Cerebellar nuclear complex (tissue), 1 donor: ENCODE measurements around the gene TAGAP.

ENCODE experiments used
- DNase-seq, 2 experiments: peaks; one replicate each; lab custom pipeline; 2025; lab: John Stamatoyannopoulos, UW

Gene TAGAP

GRCh38 chr6:159071843-159072769, 27.3 kb upstream of the TAGAP start:
- DNase-seq: no peak

DNA sequence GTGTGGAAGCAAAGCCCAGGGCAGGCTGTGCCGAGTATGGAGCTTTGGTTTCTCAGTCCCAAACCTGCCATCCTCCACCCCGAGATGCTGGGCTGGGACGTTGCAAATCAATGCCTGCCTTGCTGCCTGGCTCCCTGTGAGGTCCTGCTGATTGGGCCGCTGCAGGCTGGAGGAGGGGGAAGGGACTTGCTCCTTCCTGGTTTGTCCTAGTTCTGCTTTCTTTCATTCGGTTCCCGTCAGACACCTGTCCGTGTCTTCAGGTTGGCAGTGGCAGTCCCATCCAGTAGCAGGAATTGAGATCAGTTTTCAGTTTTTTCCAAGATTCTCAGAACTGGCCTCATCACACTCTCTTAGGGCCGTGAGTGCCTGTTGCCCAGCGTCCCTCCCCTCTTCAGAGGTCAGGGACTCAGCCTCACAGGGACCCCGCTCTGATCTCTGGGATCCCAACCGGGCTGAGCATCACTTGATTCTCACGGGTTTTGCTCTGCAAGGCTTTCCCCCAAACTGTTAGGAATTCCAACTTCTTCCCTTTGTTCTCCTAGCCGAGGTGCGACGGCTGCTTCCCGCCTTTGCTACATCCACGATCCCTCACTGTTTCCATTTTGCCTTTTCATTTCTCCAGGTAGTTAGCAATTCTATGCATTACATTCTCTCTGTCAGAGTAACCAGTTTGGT, 24.2 kb upstream of the TAGAP start:
- DNase-seq: no peak

GRCh38 chr6:159067334-159067733, 22.5 kb upstream of the TAGAP start:
- DNase-seq: no peak

- no peak for DNase-seq
Observed at GRCh38 chr6:159066483-159066882, 21.7 kb upstream of the TAGAP start.

- no peak for DNase-seq
Observed at GRCh38 chr6:159065759-159066329, 21.1 kb upstream of the TAGAP start.

GRCh38 chr6:159065091-159065490, 20.3 kb upstream of the TAGAP start:
- no peak for DNase-seq

- no peak for DNase-seq
Observed at GRCh38 chr6:159064477-159064876, 19.7 kb upstream of the TAGAP start.

GRCh38 chr6:159063549-159063948, 18.8 kb upstream of the TAGAP start:
- DNase-seq: no peak

- DNase-seq: no peak
Observed at GRCh38 chr6:159062976-159063375, 18.2 kb upstream of the TAGAP start.

DNA sequence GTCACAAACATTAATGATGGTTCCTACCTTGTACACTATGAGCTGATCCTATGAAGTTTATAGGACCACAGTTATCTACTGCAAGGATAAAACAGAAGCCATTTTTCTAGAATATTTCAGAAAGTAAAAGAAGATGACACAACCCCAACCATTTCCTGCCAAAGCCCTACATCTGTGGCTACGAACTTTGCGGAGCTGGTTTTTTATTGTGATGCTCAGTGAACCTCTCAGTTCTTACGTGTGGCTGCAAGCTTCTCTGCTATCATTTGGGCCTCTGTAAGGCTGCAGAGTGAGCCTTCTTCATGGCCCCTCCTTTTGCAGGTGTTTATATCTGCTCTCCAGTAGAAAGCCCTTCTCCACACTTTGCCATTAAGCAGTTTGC, 17.8 kb upstream of the TAGAP start:
- no peak for DNase-seq

DNA sequence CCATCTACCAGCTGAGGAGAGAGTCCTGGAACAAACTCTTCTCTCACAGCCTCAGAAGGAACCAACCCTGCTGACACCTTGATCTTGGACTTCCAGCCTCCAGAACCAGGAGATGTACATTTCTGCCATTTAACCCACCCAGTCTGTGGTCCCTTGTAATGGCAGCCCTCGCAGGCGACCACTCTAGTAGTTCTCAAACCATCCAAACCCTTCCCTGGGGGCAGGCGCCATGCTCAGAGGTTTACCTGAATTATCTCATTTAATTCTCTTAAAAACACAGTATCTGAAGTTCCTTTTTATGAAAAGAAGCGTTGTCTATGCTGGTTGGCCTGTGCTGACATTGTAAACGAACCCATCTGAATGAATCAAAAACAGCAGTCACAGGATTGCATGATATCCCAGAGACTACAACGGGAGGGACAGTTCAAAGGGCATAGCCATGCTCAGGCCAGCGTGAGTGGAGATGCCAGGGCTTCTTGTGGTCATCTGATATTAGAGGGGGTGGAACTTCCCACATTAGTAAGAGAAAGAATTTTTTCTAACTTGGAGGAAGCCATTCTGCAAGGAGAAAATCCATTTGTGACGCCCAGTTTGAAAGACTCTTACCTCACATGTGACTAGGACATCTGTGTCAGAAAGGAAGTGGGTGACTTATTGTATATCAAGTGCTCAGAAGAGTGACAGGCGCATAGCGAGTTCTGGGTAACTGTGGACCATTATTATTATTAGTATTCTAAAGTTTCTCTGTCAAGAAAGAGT, 17.2 kb upstream of the TAGAP start:
- DNase-seq: no peak

- no peak for DNase-seq
Observed at GRCh38 chr6:159061146-159061545, 16.4 kb upstream of the TAGAP start.

GRCh38 chr6:159059885-159060506, 15.2 kb upstream of the TAGAP start:
- DNase-seq: no peak

DNA sequence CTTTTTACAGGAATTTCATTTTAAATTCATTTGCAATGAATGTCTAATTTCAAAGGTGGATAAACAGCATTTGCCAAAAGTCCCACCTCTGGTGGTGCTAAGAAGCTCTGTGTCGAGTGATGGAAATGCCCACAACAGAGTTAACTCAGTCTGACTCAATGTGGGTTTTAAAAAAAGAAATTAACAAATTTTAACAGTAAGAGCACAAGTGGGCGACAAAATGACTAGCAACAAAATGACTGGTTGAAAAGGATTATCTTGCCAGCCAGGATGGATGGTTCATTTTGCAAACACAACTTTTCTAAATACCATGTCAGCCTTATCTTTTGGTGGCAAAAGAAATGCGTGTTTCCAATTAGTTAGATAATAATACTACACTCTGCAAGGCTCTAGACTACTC, 14.3 kb upstream of the TAGAP start:
- DNase-seq: no peak

- DNase-seq: no peak
Observed at GRCh38 chr6:159056899-159057298, 12.1 kb upstream of the TAGAP start.

GRCh38 chr6:159056432-159056831, 11.6 kb upstream of the TAGAP start:
- DNase-seq: no peak

DNA sequence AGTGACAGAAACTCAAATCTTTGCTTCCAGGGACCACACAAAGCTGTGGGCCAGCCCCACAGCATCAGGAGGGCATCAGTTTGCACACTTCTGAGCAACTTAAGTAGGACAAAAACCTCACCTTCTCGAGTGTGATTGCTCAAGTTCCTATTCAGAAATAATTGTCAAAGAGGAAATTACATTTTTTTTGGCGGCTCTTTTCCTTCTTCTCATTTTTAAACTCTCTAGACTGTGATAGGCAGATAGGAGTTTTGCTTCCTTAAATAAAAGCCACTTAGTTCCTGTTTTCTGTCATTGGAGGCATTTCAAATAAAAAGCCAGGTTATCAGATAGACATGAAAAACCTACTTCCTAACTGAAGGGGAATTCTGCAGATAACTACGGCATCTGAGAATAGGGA, 11.2 kb upstream of the TAGAP start:
- DNase-seq: no peak

- no peak for DNase-seq
Observed at GRCh38 chr6:159053781-159054398, 9.1 kb upstream of the TAGAP start.

DNA sequence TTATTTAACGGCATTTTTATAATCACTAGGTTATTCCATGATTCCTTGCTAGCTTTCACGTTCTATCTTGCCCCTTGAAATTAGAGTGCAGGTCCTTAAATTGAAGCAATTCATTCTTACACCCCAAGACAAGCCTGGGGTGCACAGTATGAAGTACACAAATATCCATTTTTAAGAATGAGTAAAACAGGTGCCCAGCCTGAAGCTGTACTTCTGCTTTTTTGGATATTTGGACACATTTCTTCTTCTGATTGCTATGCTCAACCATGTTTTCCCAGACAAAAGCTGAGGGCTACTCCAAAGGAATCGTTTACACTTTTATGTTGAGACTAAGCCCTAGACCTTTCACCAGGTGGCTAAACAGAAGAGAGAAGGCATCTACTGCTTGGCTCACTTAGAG, 7.9 kb upstream of the TAGAP start:
- no peak for DNase-seq

DNA sequence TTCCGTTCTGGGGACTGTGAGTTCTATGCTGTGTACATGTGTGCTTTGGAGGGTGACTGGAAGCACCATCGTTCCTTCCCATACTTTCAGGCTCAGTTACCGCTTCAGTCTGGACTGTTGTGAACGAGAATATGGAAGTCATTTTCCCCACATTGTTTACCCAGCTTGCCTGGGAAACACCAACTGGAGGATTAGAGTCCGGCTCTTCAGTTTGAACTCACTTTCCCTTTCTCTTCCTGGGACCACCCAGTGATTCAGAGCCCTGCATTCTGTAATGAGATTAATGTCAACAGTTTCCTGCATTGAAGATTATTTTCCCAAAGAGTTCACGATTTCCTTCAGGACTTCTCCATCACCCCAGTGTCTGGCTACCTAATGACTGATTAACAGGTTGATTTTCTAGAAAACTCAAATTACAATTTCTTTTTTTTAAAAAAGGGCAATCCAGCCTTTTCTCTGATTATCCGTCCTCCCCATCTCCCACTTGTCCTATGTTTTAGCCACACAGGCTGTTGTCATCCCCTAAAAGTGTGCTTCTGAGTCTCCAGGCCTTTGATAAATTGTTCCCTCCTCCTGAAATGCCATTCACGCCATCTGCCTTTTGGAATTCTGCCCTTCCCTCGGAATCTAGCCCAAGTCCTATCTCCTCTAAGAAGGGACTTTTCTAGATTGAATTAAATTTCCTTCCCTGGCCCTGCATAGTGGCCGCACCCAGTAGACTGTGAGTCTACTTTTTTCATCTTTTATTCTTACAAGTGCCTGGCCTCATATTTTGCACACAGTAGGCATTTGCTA, 3.3 kb upstream of the TAGAP start:
- DNase-seq: no peak

DNA sequence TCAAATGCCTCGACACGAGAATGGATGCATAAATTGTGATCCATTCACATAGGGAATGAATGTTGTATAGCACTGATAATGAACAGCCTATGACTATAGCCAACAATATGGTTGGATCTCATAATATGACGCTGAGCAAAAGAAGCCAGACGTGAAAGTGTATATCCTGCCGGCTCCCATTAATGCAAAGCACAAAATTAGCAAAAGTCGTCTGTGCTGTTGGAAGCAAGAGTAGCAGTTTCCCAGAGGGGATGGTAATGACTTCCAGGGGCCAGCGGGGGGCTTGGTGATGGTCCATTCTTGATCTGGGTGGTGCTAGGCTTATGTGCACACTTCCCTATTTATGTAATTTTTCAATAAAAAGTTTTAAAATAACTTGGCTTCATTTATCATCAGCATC, 1.0 kb upstream of the TAGAP start:
- DNase-seq: no peak
